Measurements from ENCODE around the gene ADARB2. TPM values are rescaled to one million over a fixed set of nuclear protein-coding genes. Genes with fewer than 3 reads are reported as not detected.

ADARB2 gene
- total RNA-seq, 2 donors from 2014 or later, result 1.1 to 1.8 TPM

- no peaks in the 10 kb centered on the region for H3K4me1 Mint-ChIP-seq
- Histone ChIP-seq H3K27ac (ENCODE audit: low read depth, low read length) (no peak overlapping the region), H3K36me3 (ENCODE audit: control insufficient read depth, insufficient read depth, low read length) (no peaks in the 10 kb centered on the region), H3K4me1 (ENCODE audit: control insufficient read depth, insufficient read depth, low read length) (no peaks in the 10 kb centered on the region), H3K9me3 (ENCODE audit: control insufficient read depth, low read length) (peaks cover 8% of the 10 kb centered on the region), H3K9ac (ENCODE audit: extremely low read depth, low read length, poor library complexity, severe bottlenecking) (no peak overlapping the region), H3K4me3 (ENCODE audit: low read length) (no peak overlapping the region), H3K27me3 (ENCODE audit: control insufficient read depth, insufficient read depth, low read length, poor library complexity, severe bottlenecking) (no peaks in the 10 kb centered on the region)
- H3K4me3 Mint-ChIP-seq, result no peak overlapping the region
- H3K9me3 Mint-ChIP-seq, result peaks cover 17% of the 10 kb centered on the region
- no peak for TF ChIP-seq CTCF (conservative IDR thresholded peaks at IDR 0.05)
- 87 to 100% methylated on average over 2 to 6 of the region's 6 CpGs for WGBS, 2 experiments (ENCODE audit: insufficient coverage in 1 of 2, insufficient read length in 1 of 2)
- H3K27ac Mint-ChIP-seq, result no peak overlapping the region
- H3K27me3 Mint-ChIP-seq (ENCODE audit: insufficient read depth), result no peaks in the 10 kb centered on the region
- no peak for DNase-seq
- no peaks in the 10 kb centered on the region for H3K36me3 Mint-ChIP-seq (ENCODE audit: low read depth)
These were observed 310.5 kb downstream of the ADARB2 start for GRCh38 chr10:1426786-1427185.

- Histone ChIP-seq H3K9ac (ENCODE audit: extremely low read depth, low read length, poor library complexity, severe bottlenecking) (no peak overlapping the region), H3K27me3 (ENCODE audit: control insufficient read depth, insufficient read depth, low read length, poor library complexity, severe bottlenecking) (no peaks in the 10 kb centered on the region), H3K4me1 (ENCODE audit: control insufficient read depth, insufficient read depth, low read length) (peaks cover 4% of the 10 kb centered on the region), H3K4me3 (ENCODE audit: low read length) (no peak overlapping the region), H3K27ac (ENCODE audit: low read depth, low read length) (no peak overlapping the region), H3K9me3 (ENCODE audit: control insufficient read depth, low read length) (peaks cover 2% of the 10 kb centered on the region), H3K36me3 (ENCODE audit: control insufficient read depth, insufficient read depth, low read length) (no peaks in the 10 kb centered on the region)
- Mint-ChIP-seq H3K4me3 (no peak overlapping the region), H3K27ac (no peak overlapping the region), H3K27me3 (ENCODE audit: insufficient read depth) (no peaks in the 10 kb centered on the region), H3K4me1 (peaks cover 4% of the 10 kb centered on the region), H3K36me3 (ENCODE audit: low read depth) (no peaks in the 10 kb centered on the region), H3K9me3 (peaks cover 10% of the 10 kb centered on the region)
- no peak for DNase-seq
- WGBS, 2 experiments (ENCODE audit: insufficient coverage in 1 of 2, insufficient read length in 1 of 2), result 89 to 94% methylated on average over 5 to 7 of the region's 7 CpGs
- no peak for TF ChIP-seq CTCF (conservative IDR thresholded peaks at IDR 0.05)
These were observed 311.4 kb downstream of the ADARB2 start for GRCh38 chr10:1425879-1426278.

- no peak for DNase-seq
- no peak overlapping the region for H3K4me3 ChIP-seq (ENCODE audit: low read length)
- Mint-ChIP-seq H3K4me1 (peaks cover 6% of the 10 kb centered on the region), H3K9me3 (no peaks in the 10 kb centered on the region), H3K27ac (no peak overlapping the region), H3K27me3 (ENCODE audit: insufficient read depth) (peaks cover 3% of the 10 kb centered on the region), H3K36me3 (ENCODE audit: low read depth) (no peaks in the 10 kb centered on the region), H3K4me3 (no peak overlapping the region)
- peaks cover 6% of the 10 kb centered on the region for H3K27me3 ChIP-seq (ENCODE audit: control insufficient read depth, insufficient read depth, low read length, poor library complexity, severe bottlenecking)
- TF ChIP-seq CTCF (conservative IDR thresholded peaks at IDR 0.05), result no peak
- H3K36me3 ChIP-seq (ENCODE audit: control insufficient read depth, insufficient read depth, low read length), result no peaks in the 10 kb centered on the region
- no peak overlapping the region for H3K9ac ChIP-seq (ENCODE audit: extremely low read depth, low read length, poor library complexity, severe bottlenecking)
- H3K4me1 ChIP-seq (ENCODE audit: control insufficient read depth, insufficient read depth, low read length), result peaks cover 4% of the 10 kb centered on the region
- no peak overlapping the region for H3K27ac ChIP-seq (ENCODE audit: low read depth, low read length)
- WGBS, 2 experiments (ENCODE audit: insufficient coverage in 1 of 2, insufficient read length in 1 of 2), result 88 to 90% methylated on average over 7 of the region's 7 CpGs
- no peaks in the 10 kb centered on the region for H3K9me3 ChIP-seq (ENCODE audit: control insufficient read depth, low read length)
These were observed 312.7 kb downstream of the ADARB2 start for GRCh38 chr10:1424648-1425047.
